Mesodermal cell (in vitro differentiated cells): ENCODE data around the gene PKDCC.
"Not testable (repeated sequence)": the region's sequence is repeated elsewhere in the genome, so short reads cannot be mapped to it uniquely, and the experiment has no call there.

Experiments
- H3K27ac ChIP-seq: 2 replicates; pipeline ENCODE4 v1.7.0; 2013; ENCODE audit warnings: mild to moderate bottlenecking, low read depth, low read length, moderate library complexity; ENCODE audit not compliant: severe bottlenecking
- H3K36me3 ChIP-seq: 2 replicates; pipeline ENCODE4 v1.7.1; 2013; ENCODE audit warnings: mild to moderate bottlenecking, low read length, moderate library complexity; ENCODE audit not compliant: control insufficient read depth, insufficient read depth
- H3K4me1 ChIP-seq: one replicate; pipeline ENCODE4 v1.7.1; 2013; ENCODE audit warnings: mild to moderate bottlenecking, low read length; ENCODE audit not compliant: insufficient read depth, control insufficient read depth, poor library complexity, severe bottlenecking
- H3K4me3 ChIP-seq: 2 replicates; pipeline ENCODE4 v1.7.0; 2013; ENCODE audit warnings: low read length, control low read depth, mild to moderate bottlenecking; ENCODE audit not compliant: insufficient read depth, poor library complexity, severe bottlenecking; ENCODE audit errors: extremely low read depth
- H3K9me3 ChIP-seq: 2 replicates; pipeline ENCODE4 v1.7.1; 2013; ENCODE audit warnings: mild to moderate bottlenecking, low read length, moderate library complexity; ENCODE audit not compliant: control insufficient read depth
- WGBS, 2 experiments: methylation state at CpG; one replicate each; pipeline ENCODE4 v1.1.5; 2013; ENCODE audit warnings: missing lambda C conversion rate in 2 of 2; ENCODE audit not compliant: insufficient coverage in 2 of 2; 5-methylcytosine and 5-hydroxymethylcytosine counted together

The PKDCC gene

GRCh38 chr2:42082016-42082415 lies 34.2 kb downstream of the PKDCC start:
- peaks cover 12% of the 10 kb centered on the region for H3K4me1 ChIP-seq
- WGBS, 2 experiments: 86 to 100% methylated on average over 1 of the region's 2 CpGs
- no peaks in the 10 kb centered on the region for H3K36me3 ChIP-seq
- no peak overlapping the region for H3K27ac ChIP-seq
- H3K9me3 ChIP-seq: no peaks in the 10 kb centered on the region
- no peak overlapping the region for H3K4me3 ChIP-seq

GRCh38 chr2:42084231-42084671 lies 36.4 kb downstream of the PKDCC start:
- Histone ChIP-seq H3K9me3 (no peaks in the 10 kb centered on the region), H3K4me1 (peaks cover 12% of the 10 kb centered on the region), H3K36me3 (no peaks in the 10 kb centered on the region), H3K4me3 (no peak overlapping the region), H3K27ac (no peak overlapping the region)
- 85 to 90% methylated on average over 6 of the region's 6 CpGs for WGBS, 2 experiments

- H3K9me3 ChIP-seq, H3K36me3 ChIP-seq, H3K4me3 ChIP-seq, H3K27ac ChIP-seq: not testable (repeated sequence)
- WGBS, 2 experiments: 94 to 100% methylated on average over 4 of the region's 4 CpGs
- H3K4me1 ChIP-seq: peaks cover 12% of the 10 kb centered on the region
Observed at GRCh38 chr2:42085070-42085469, 37.2 kb downstream of the PKDCC start.

- Histone ChIP-seq H3K9me3 (no peaks in the 10 kb centered on the region), H3K4me3 (no peak overlapping the region), H3K27ac (no peak overlapping the region), H3K36me3 (no peaks in the 10 kb centered on the region), H3K4me1 (peaks cover 12% of the 10 kb centered on the region)
- WGBS, 2 experiments: 85 to 87% methylated on average over 4 to 5 of the region's 8 CpGs
Observed at GRCh38 chr2:42085706-42086487, 38.1 kb downstream of the PKDCC start.

GRCh38 chr2:42086500-42086953 lies 38.7 kb downstream of the PKDCC start:
- WGBS, 2 experiments: 3 to 83% methylated on average over 1 to 4 of the region's 6 CpGs
- no peaks in the 10 kb centered on the region for H3K36me3 ChIP-seq
- H3K9me3 ChIP-seq: no peaks in the 10 kb centered on the region

GRCh38 chr2:42087137-42087856 lies 39.5 kb downstream of the PKDCC start:
- H3K27ac ChIP-seq: no peak overlapping the region
- peaks cover 17% of the 10 kb centered on the region for H3K4me1 ChIP-seq
- 60 to 100% methylated on average over 1 of the region's 3 CpGs for WGBS, 2 experiments
- no peak overlapping the region for H3K4me3 ChIP-seq
- H3K9me3 ChIP-seq: no peaks in the 10 kb centered on the region
- no peaks in the 10 kb centered on the region for H3K36me3 ChIP-seq

More at GRCh38 chr2:42086500-42086953, 38.7 kb downstream of the PKDCC start:
- Histone ChIP-seq H3K4me3 (no peak overlapping the region), H3K4me1 (peaks cover 12% of the 10 kb centered on the region), H3K27ac (no peak overlapping the region)

GRCh38 chr2:42087857-42088195 lies 40.0 kb downstream of the PKDCC start:
- peaks cover 17% of the 10 kb centered on the region for H3K4me1 ChIP-seq
- H3K36me3 ChIP-seq: no peaks in the 10 kb centered on the region
- H3K4me3 ChIP-seq: no peak overlapping the region
- H3K27ac ChIP-seq: no peak overlapping the region
- 60 to 83% methylated on average over 1 of the region's 2 CpGs for WGBS, 2 experiments
- H3K9me3 ChIP-seq: no peaks in the 10 kb centered on the region

GRCh38 chr2:42089340-42089925 lies 41.6 kb downstream of the PKDCC start:
- 61 to 65% methylated on average over 15 to 16 of the region's 16 CpGs for WGBS, 2 experiments
- Histone ChIP-seq H3K36me3 (no peaks in the 10 kb centered on the region), H3K4me3 (no peak overlapping the region), H3K4me1 (peaks cover 15% of the 10 kb centered on the region), H3K9me3 (no peaks in the 10 kb centered on the region), H3K27ac (no peak overlapping the region)

- WGBS, 2 experiments: 94 to 95% methylated on average over 4 of the region's 5 CpGs
- no peaks in the 10 kb centered on the region for H3K9me3 ChIP-seq
- H3K4me1 ChIP-seq: peaks cover 8% of the 10 kb centered on the region
- H3K4me3 ChIP-seq: no peak overlapping the region
- no peaks in the 10 kb centered on the region for H3K36me3 ChIP-seq
- no peak overlapping the region for H3K27ac ChIP-seq
Observed at GRCh38 chr2:42090216-42090615, 42.4 kb downstream of the PKDCC start.

- Histone ChIP-seq H3K4me1 (peaks cover 5% of the 10 kb centered on the region), H3K27ac (no peak overlapping the region), H3K36me3 (no peaks in the 10 kb centered on the region), H3K4me3 (no peak overlapping the region), H3K9me3 (no peaks in the 10 kb centered on the region)
- WGBS, 2 experiments: 95 to 96% methylated on average over 3 of the region's 3 CpGs
Observed at GRCh38 chr2:42091671-42092070, 43.9 kb downstream of the PKDCC start.
